ENCODE data around the gene TMEM35A.

TMEM35A gene

DNA sequence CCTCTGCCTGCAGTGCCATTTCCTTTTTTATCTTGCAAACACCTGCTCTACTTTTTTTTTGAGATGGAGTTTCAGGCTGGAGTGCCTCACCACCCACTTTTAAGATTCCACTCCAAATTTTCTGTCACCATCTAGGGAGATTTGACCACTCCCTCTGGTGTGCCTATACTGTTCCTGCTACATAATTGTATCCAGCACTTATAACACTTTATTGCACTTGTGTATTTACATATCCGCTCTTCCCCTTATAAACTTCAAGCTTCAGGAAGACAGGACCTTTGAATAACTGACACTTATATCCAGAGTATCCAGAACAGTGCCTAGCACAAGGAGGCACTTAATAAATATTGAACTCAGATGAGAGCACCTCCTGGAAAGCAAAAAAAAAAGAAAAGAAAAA is 13.1 kb downstream of the TMEM35A start:
- no peak for DNase-seq (ENCODE audit: low spot score)
- in situ Hi-C loops (cut with MboI; ENCODE audit: low sequenced_read_pairs, unreplicated experiment) = no loop called here
- TF ChIP-seq, protein P1, sequence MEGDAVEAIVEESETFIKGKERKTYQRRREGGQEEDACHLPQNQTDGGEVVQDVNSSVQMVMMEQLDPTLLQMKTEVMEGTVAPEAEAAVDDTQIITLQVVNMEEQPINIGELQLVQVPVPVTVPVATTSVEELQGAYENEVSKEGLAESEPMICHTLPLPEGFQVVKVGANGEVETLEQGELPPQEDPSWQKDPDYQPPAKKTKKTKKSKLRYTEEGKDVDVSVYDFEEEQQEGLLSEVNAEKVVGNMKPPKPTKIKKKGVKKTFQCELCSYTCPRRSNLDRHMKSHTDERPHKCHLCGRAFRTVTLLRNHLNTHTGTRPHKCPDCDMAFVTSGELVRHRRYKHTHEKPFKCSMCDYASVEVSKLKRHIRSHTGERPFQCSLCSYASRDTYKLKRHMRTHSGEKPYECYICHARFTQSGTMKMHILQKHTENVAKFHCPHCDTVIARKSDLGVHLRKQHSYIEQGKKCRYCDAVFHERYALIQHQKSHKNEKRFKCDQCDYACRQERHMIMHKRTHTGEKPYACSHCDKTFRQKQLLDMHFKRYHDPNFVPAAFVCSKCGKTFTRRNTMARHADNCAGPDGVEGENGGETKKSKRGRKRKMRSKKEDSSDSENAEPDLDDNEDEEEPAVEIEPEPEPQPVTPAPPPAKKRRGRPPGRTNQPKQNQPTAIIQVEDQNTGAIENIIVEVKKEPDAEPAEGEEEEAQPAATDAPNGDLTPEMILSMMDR (IDR thresholded peaks at IDR 0.05; ENCODE audit: borderline replicate concordance, control extremely low read depth, extremely low read depth, insufficient read depth, missing control alignments) = no peak

DNA sequence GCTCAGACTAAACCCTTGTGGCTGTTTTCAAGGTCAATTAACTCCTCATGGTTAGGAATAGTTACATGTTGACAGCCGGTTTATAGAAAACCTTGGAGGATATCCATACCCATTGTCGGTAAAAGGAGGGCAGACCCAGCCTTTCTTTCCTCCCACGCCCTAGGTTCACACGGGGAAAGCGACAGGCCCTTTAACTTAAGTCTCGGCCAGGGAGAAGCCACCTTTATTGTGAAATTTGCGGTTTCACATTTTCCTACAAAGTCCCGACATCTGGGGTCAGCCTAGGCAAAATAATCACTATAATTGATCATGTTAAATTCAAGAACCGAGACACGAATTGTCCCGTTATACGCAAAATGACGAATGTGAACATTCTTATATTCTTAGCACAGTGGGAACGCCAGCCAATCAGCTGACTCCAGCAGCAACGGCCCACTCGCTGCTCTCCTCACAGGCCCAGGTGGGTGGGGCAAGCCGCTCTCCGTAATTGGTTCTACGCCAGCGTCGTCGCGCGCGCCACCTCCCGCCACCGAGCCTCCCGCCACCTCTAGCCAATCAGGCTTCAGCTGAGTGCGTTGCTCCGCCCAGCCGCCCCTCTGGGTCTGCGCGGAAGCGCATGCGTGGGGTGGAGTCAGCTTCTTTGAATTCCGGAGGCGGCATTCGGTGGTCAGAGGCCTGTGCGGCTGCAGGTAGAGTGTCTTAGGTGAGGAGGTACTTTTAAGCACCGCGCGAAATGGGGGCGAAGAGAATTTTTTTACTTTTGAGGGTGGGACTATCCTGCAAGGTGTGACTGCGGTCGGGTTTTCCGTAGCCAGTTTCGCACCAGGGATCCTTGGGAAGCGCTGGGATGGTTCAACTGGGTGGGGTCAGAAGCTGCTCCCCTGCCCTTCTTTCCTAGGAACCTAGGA is 19.1 kb downstream of the TMEM35A start, which contains the start of gene CENPI:
Gene CENPI (plus strand): TSS at position 659 of the 908 bp plus-strand sequence. CDS start 2,867 bp downstream, outside the sequence.
- TF ChIP-seq, protein P1 (IDR thresholded peaks at IDR 0.05; ENCODE audit: borderline replicate concordance, control extremely low read depth, extremely low read depth, insufficient read depth, missing control alignments) = no peak
- in situ Hi-C loops (cut with MboI; ENCODE audit: low sequenced_read_pairs, unreplicated experiment) = no loop called here
- DNase-seq (ENCODE audit: low spot score) = peak; percentile 93

DNA sequence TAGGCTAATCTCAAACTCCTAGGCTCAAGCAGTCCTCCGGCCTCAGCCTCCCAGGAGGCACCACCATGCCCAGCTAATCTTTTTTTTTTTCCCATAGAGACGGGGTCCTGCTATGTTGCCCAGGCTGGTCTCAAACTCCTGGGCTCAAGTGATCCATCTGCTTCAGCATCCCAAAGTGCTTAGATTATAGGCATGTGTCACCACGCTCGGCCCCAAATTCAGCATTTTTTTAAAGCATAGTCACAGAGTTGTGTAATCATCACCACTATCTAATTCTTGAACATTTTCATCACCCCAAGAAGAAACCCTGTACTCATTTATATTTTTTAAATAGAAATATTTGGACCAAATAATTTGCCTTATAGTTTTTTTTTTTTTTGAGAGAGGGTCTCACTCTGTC is 29.6 kb downstream of the TMEM35A start:
- no peak for DNase-seq (ENCODE audit: low spot score)
- TF ChIP-seq, protein P1 (IDR thresholded peaks at IDR 0.05; ENCODE audit: borderline replicate concordance, control extremely low read depth, extremely low read depth, insufficient read depth, missing control alignments) = no peak
- in situ Hi-C loops (cut with MboI; ENCODE audit: low sequenced_read_pairs, unreplicated experiment) = no loop called here

DNA sequence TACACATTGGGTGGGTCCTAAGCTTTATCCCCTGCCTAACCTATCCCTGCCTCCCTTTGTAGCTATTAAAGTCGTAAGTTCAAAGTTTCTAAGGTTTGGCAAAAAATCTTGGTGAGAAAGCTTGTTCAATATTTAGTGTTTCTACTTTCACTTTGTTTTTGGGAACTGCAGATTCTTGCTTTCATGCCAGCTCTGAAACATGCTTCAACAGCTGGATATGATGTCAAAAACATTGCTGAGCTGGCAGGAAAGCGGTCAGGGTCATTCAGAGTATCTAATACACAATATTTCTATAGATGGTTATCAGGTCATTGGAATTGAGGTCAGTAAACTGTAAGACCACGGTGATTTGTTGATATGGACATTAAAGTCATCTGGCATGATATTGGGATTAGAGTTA is 39.0 kb downstream of the TMEM35A start:
- DNase-seq (ENCODE audit: low spot score) = no peak
- TF ChIP-seq, protein P1 (IDR thresholded peaks at IDR 0.05; ENCODE audit: borderline replicate concordance, control extremely low read depth, extremely low read depth, insufficient read depth, missing control alignments) = no peak
- in situ Hi-C loops (cut with MboI; ENCODE audit: low sequenced_read_pairs, unreplicated experiment) = no loop called here

DNA sequence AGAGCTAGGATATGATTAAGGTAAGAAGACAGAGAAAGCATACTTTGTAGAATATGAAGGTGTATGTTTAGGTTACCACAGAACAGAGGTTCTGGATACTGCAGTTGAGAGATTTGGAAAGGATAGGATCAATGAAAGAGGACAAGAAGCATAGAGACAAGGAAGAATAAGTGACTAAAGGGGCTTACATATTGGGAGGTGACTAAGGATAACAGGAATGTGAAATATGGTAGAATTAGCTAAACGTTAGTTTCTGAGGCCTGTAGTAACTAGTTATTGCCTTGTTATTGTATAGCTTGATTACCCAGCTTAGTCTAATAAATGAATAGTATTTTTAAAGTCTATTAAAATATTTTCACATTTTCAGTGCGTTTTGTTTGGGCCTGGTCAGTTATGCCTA is 57.6 kb downstream of the TMEM35A start:
- no peak for DNase-seq (ENCODE audit: low spot score)
- in situ Hi-C loops (cut with MboI; ENCODE audit: low sequenced_read_pairs, unreplicated experiment) = no loop called here
- TF ChIP-seq, protein P1 (IDR thresholded peaks at IDR 0.05; ENCODE audit: borderline replicate concordance, control extremely low read depth, extremely low read depth, insufficient read depth, missing control alignments) = no peak
